ENCODE data around the gene IKZF2.

- TF ChIP-seq CTCF (IDR thresholded peaks at IDR 0.05; ENCODE audit: low read length) (no peak), EZH2 (optimal IDR thresholded peaks at IDR 0.05; ENCODE audit: low read depth, low read length) (no peak), EZH2phosphoT487 (IDR thresholded peaks at IDR 0.05; ENCODE audit: low read length) (no peak)
These were observed 150.0 kb downstream of the IKZF2 start for GRCh38 chr2:213001297-213001910.

Data from MM.1S (cell line).